Fibroblast of lung (primary cell): ENCODE measurements around the gene SLC4A9. TPM values are rescaled to one million over a fixed set of nuclear protein-coding genes. Genes with fewer than 3 reads are reported as not detected.
A peak's percentile ranks its signal among the peaks of the same experiment; 100 is the strongest.

Experiments
- DNase-seq, 2 donors: peaks; one replicate each; pipeline versions ENCODE4 v3.0.0 to v3.0.0-alpha.2; 2010; ENCODE audit warnings: low read depth in 2 of 2
- H2AFZ ChIP-seq: 2 replicates; pipeline ENCODE4 v1.5.1; 2012; ENCODE audit warnings: low read length, control low read depth, inconsistent platforms
- H3K27ac ChIP-seq: 2 replicates; pipeline ENCODE4 v1.5.1; 2011; ENCODE audit warnings: low read length, control low read depth; ENCODE audit not compliant: insufficient read depth
- H3K27me3 ChIP-seq: 2 replicates; pipeline ENCODE4 v1.5.1; 2011; ENCODE audit warnings: mild to moderate bottlenecking, low read length; ENCODE audit not compliant: control insufficient read depth, insufficient read depth
- H3K36me3 ChIP-seq: 2 replicates; pipeline ENCODE4 v1.5.1; 2011; ENCODE audit warnings: low read length; ENCODE audit not compliant: control insufficient read depth, insufficient read depth
- H3K4me1 ChIP-seq: 2 replicates; pipeline ENCODE4 v1.5.1; 2011; ENCODE audit warnings: low read length; ENCODE audit not compliant: control insufficient read depth, insufficient read depth; ENCODE audit errors: extremely low read depth
- H3K4me2 ChIP-seq: 2 replicates; pipeline ENCODE4 v1.5.1; 2011; ENCODE audit warnings: low read length, control low read depth; ENCODE audit not compliant: insufficient read depth; ENCODE audit errors: extremely low read depth
- H3K4me3 ChIP-seq, 4 experiments: fragments of 200-600 bp in 1 of 4; sonication (generic) in 1 of 4; replicated peaks in 1 of 4; 2 replicates each; pipeline ENCODE4 v1.5.1; 2011 to 2016; ENCODE audit warnings: low read length in 4 of 4, low read depth in 3 of 4, mild to moderate bottlenecking in 3 of 4, control low read depth in 2 of 4, inconsistent platforms in 1 of 4, mixed read lengths in 1 of 4; ENCODE audit not compliant: insufficient read depth in 1 of 4; ENCODE audit errors: control extremely low read depth in 1 of 4
- H3K79me2 ChIP-seq: 2 replicates; pipeline ENCODE4 v1.5.1; 2012; ENCODE audit warnings: mild to moderate bottlenecking, low read length, inconsistent platforms; ENCODE audit not compliant: control insufficient read depth, insufficient read depth
- H3K9ac ChIP-seq: 2 replicates; pipeline ENCODE4 v1.5.1; 2011; ENCODE audit warnings: mild to moderate bottlenecking, low read length, control low read depth; ENCODE audit not compliant: insufficient read depth
- H3K9me3 ChIP-seq: 2 replicates; pipeline ENCODE4 v1.5.1; 2012; ENCODE audit warnings: low read depth, low read length; ENCODE audit not compliant: control insufficient read depth, insufficient read depth
- H4K20me1 ChIP-seq: 2 replicates; pipeline ENCODE4 v1.5.1; 2011; ENCODE audit warnings: low read length; ENCODE audit not compliant: control insufficient read depth, insufficient read depth; ENCODE audit errors: extremely low read depth
- EZH2 ChIP-seq: IDR thresholded peaks from 2 replicates; pipeline ENCODE4 v1.5.1; 2012; ENCODE audit warnings: low read length, control low read depth, mild to moderate bottlenecking; ENCODE audit errors: missing control alignments
- polyA plus RNA-seq, 2 donors: library from polyadenylated mRNA; depleted of rRNA in 1 of 2; stranded (reverse) in 1 of 2; unstranded in 1 of 2; fragments of >200 nt; gene quantifications; 2 replicates each; pipeline ENCODE4 v1.2.1, GENCODE V29; 2011 to 2012; ENCODE audit warnings: missing spikeins in 1 of 2
- total RNA-seq: library from RNA; depleted of rRNA; stranded (reverse); fragments of >200 nt; gene quantifications from 2 replicates; pipeline ENCODE4 v1.2.1, GENCODE V29; 2014
- TF ChIP-seq, protein P1 (sequence below), 2 donors: IDR thresholded peaks in 1 of 2; conservative IDR thresholded peaks in 1 of 2; 1 replicate in 1 of 2; 2 replicates in 1 of 2; pipeline ENCODE4 v1.5.1; 2011 to 2012; ENCODE audit warnings: low read length in 2 of 2, control low read depth in 1 of 2, inconsistent platforms in 1 of 2, low read depth in 1 of 2, mild to moderate bottlenecking in 1 of 2

SLC4A9 gene
- total and polyA plus RNA-seq, 2 donors (not counting 1 experiment from before 2014, with no cell fraction given) = not detected

- Histone ChIP-seq H3K9ac (no peak overlapping the region), H3K36me3 (no peaks in the 10 kb centered on the region), H3K4me3 (no peak overlapping the region), H3K27ac (no peak overlapping the region), H3K27me3 (no peaks in the 10 kb centered on the region), H3K4me1 (peaks cover 2% of the 10 kb centered on the region), H4K20me1 (no peaks in the 10 kb centered on the region), H3K4me2 (no peak overlapping the region), H2AFZ (no peak overlapping the region), H3K9me3 (no peaks in the 10 kb centered on the region), H3K79me2 (peaks cover 50% of the 10 kb centered on the region)
- DNase-seq = no peak
- no peak for TF ChIP-seq EZH2
- TF ChIP-seq, protein P1, sequence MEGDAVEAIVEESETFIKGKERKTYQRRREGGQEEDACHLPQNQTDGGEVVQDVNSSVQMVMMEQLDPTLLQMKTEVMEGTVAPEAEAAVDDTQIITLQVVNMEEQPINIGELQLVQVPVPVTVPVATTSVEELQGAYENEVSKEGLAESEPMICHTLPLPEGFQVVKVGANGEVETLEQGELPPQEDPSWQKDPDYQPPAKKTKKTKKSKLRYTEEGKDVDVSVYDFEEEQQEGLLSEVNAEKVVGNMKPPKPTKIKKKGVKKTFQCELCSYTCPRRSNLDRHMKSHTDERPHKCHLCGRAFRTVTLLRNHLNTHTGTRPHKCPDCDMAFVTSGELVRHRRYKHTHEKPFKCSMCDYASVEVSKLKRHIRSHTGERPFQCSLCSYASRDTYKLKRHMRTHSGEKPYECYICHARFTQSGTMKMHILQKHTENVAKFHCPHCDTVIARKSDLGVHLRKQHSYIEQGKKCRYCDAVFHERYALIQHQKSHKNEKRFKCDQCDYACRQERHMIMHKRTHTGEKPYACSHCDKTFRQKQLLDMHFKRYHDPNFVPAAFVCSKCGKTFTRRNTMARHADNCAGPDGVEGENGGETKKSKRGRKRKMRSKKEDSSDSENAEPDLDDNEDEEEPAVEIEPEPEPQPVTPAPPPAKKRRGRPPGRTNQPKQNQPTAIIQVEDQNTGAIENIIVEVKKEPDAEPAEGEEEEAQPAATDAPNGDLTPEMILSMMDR (conservative IDR thresholded peaks at IDR 0.05 in 1 of 2, IDR thresholded peaks at IDR 0.05 in 1 of 2; ENCODE audit: low read depth in 1 of 2, low read length in 2 of 2) = no peak
Observed at GRCh38 chr5:140417235-140417634, 57.2 kb downstream of the SLC4A9 start.

- no peak overlapping the region for H3K4me2 ChIP-seq
- H3K36me3 ChIP-seq = no peaks in the 10 kb centered on the region
- peaks cover 55% of the 10 kb centered on the region for H3K79me2 ChIP-seq
- H3K27me3 ChIP-seq = no peaks in the 10 kb centered on the region
- H3K4me1 ChIP-seq = peaks cover 2% of the 10 kb centered on the region
- H2AFZ ChIP-seq = no peak overlapping the region
- H3K9ac ChIP-seq = no peak overlapping the region
- H4K20me1 ChIP-seq = peaks cover 3% of the 10 kb centered on the region
- peak in 1 of 2 donors; percentile 12 for DNase-seq
- no peaks in the 10 kb centered on the region for H3K9me3 ChIP-seq
- no peak overlapping the region for H3K4me3 ChIP-seq
- H3K27ac ChIP-seq = no peak overlapping the region
- TF ChIP-seq EZH2 = no peak
- TF ChIP-seq, protein P1 (conservative IDR thresholded peaks at IDR 0.05 in 1 of 2, IDR thresholded peaks at IDR 0.05 in 1 of 2; ENCODE audit: low read depth in 1 of 2, low read length in 2 of 2) = no peak
Observed at GRCh38 chr5:140418862-140419520, 59.0 kb downstream of the SLC4A9 start.

GRCh38 chr5:140420226-140420570 is 60.2 kb downstream of the SLC4A9 start:
- H3K4me2 ChIP-seq = no peak overlapping the region
- H3K27ac ChIP-seq = no peak overlapping the region
- DNase-seq = peak in 1 of 2 donors; percentile 15
- no peak for TF ChIP-seq EZH2
- TF ChIP-seq, protein P1 (conservative IDR thresholded peaks at IDR 0.05 in 1 of 2, IDR thresholded peaks at IDR 0.05 in 1 of 2; ENCODE audit: low read depth in 1 of 2, low read length in 2 of 2) = no peak
- no peak overlapping the region for H3K4me3 ChIP-seq
- no peak overlapping the region for H2AFZ ChIP-seq
- peaks cover 3% of the 10 kb centered on the region for H4K20me1 ChIP-seq
- no peaks in the 10 kb centered on the region for H3K36me3 ChIP-seq
- no peaks in the 10 kb centered on the region for H3K27me3 ChIP-seq
- H3K9me3 ChIP-seq = no peaks in the 10 kb centered on the region
- H3K79me2 ChIP-seq = peaks cover 58% of the 10 kb centered on the region
- peaks cover 2% of the 10 kb centered on the region for H3K4me1 ChIP-seq
- no peak overlapping the region for H3K9ac ChIP-seq
